ENCODE data around the gene FBXL3. TPM values are rescaled to one million over a fixed set of nuclear protein-coding genes. Genes with fewer than 3 reads are reported as not detected.

Gene FBXL3
- total RNA-seq, 1 experiment from 2014 or later = 39.1 TPM

- POLR2A ChIA-PET (ENCODE audit: unreplicated experiment) = no interaction called here
- intact Hi-C loops (cut with micrococcal nuclease) = loop anchor here (5.0 to 10.0 kb wide), 2 partner anchors 100 to 177 kb away; no protein-coding TSS in a partner anchor
Measured at GRCh38 chr13:77001963-77002587, 24.9 kb downstream of the FBXL3 start.

GRCh38 chr13:77001540-77001939, 25.4 kb downstream of the FBXL3 start:
- TF ChIP-seq EZH2phosphoT487 (IDR thresholded peaks at IDR 0.05; ENCODE audit: borderline replicate concordance, low read length) (no peak), CTCF (conservative IDR thresholded peaks at IDR 0.05; ENCODE audit: low read depth, low read length) (no peak), EZH2 (IDR thresholded peaks at IDR 0.05; ENCODE audit: low read length, unreplicated experiment) (no peak)
- Histone ChIP-seq H4K20me1 (ENCODE audit: low read length) (no peaks in the 10 kb centered on the region), H3K79me2 (ENCODE audit: low read length) (no peaks in the 10 kb centered on the region), H3K27ac (ENCODE audit: low read length) (no peak overlapping the region), H3K4me1 (ENCODE audit: insufficient read depth, low read length) (peaks cover 15% of the 10 kb centered on the region), H3K4me2 (ENCODE audit: low read length) (no peak overlapping the region), H3K9me2 (replicated peaks; ENCODE audit: low read length) (no peaks in the 10 kb centered on the region), H3K9me3 (ENCODE audit: low read length) (no peaks in the 10 kb centered on the region), H3K9ac (ENCODE audit: low read length) (no peak overlapping the region), H3F3A (ENCODE audit: low read length, unreplicated experiment) (no peaks in the 10 kb centered on the region), H3K36me3 (ENCODE audit: low read depth, low read length) (peaks cover 12% of the 10 kb centered on the region; the same call in 1 of the 2 replicates), H3K27me3 (ENCODE audit: low read length) (no peaks in the 10 kb centered on the region), H3K4me3 (ENCODE audit: low read length) (no peak overlapping the region), H2AFZ (ENCODE audit: low read length) (no peak overlapping the region)
- ChIA-PET CTCF (no interaction called here), POLR2A (ENCODE audit: unreplicated experiment) (no interaction called here)
- ATAC-seq (no peak), DNase-seq (no peak)
- no TSS peak for BruUV-seq (replicated peaks)
- intact Hi-C loops (cut with micrococcal nuclease) = loop anchor here (5.0 to 10.0 kb wide), 2 partner anchors 99 to 177 kb away; no protein-coding TSS in a partner anchor

More at GRCh38 chr13:77001963-77002587, 24.9 kb downstream of the FBXL3 start:
- H3K36me3 ChIP-seq (ENCODE audit: low read depth, low read length) = peaks cover 12% of the 10 kb centered on the region; the same call in 1 of the 2 replicates
- CTCF ChIA-PET = interaction anchor here (0.6 to 0.7 kb wide), 2 partner anchors 24 to 334 kb away, joined by 3 to 4 read pairs; no protein-coding TSS in a partner anchor
- no peak overlapping the region for H3K27ac ChIP-seq (ENCODE audit: low read length)
- no peaks in the 10 kb centered on the region for H3K79me2 ChIP-seq (ENCODE audit: low read length)
- no peaks in the 10 kb centered on the region for H3K9me3 ChIP-seq (ENCODE audit: low read length)
- H4K20me1 ChIP-seq (ENCODE audit: low read length) = no peaks in the 10 kb centered on the region
- H3K4me2 ChIP-seq (ENCODE audit: low read length) = no peak overlapping the region
- peaks cover 15% of the 10 kb centered on the region for H3K4me1 ChIP-seq (ENCODE audit: insufficient read depth, low read length)
- H3K4me3 ChIP-seq (ENCODE audit: low read length) = no peak overlapping the region
- no peaks in the 10 kb centered on the region for H3K9me2 ChIP-seq (replicated peaks; ENCODE audit: low read length)
- no TSS peak for BruUV-seq (replicated peaks)
- no peak overlapping the region for H3K9ac ChIP-seq (ENCODE audit: low read length)
- no peak for ATAC-seq
- no peak for DNase-seq
- TF ChIP-seq EZH2 (IDR thresholded peaks at IDR 0.05; ENCODE audit: low read length, unreplicated experiment) (no peak), EZH2phosphoT487 (IDR thresholded peaks at IDR 0.05; ENCODE audit: borderline replicate concordance, low read length) (no peak), CTCF (conservative IDR thresholded peaks at IDR 0.05; ENCODE audit: low read depth, low read length) (no peak)
- no peaks in the 10 kb centered on the region for H3F3A ChIP-seq (ENCODE audit: low read length, unreplicated experiment)
- no peak overlapping the region for H2AFZ ChIP-seq (ENCODE audit: low read length)
- no peaks in the 10 kb centered on the region for H3K27me3 ChIP-seq (ENCODE audit: low read length)

GRCh38 chr13:77000475-77000874, 26.5 kb downstream of the FBXL3 start:
- H3K79me2 ChIP-seq (ENCODE audit: low read length) = no peaks in the 10 kb centered on the region
- no peaks in the 10 kb centered on the region for H4K20me1 ChIP-seq (ENCODE audit: low read length)
- no peak overlapping the region for H2AFZ ChIP-seq (ENCODE audit: low read length)
- ATAC-seq (peak; percentile 77), DNase-seq (peak; percentile 48)
- H3K9ac ChIP-seq (ENCODE audit: low read length) = no peak overlapping the region
- H3K36me3 ChIP-seq (ENCODE audit: low read depth, low read length) = peaks cover 12% of the 10 kb centered on the region; the same call in 1 of the 2 replicates
- peak overlapping the region; percentile 29 for H3K27ac ChIP-seq (ENCODE audit: low read length)
- POLR2A ChIA-PET (ENCODE audit: unreplicated experiment) = no interaction called here
- no peaks in the 10 kb centered on the region for H3K27me3 ChIP-seq (ENCODE audit: low read length)
- no peaks in the 10 kb centered on the region for H3F3A ChIP-seq (ENCODE audit: low read length, unreplicated experiment)
- H3K4me1 ChIP-seq (ENCODE audit: insufficient read depth, low read length) = peaks cover 15% of the 10 kb centered on the region
- no peaks in the 10 kb centered on the region for H3K9me3 ChIP-seq (ENCODE audit: low read length)
- no peak for TF ChIP-seq EZH2 (IDR thresholded peaks at IDR 0.05; ENCODE audit: low read length, unreplicated experiment)
- no TSS peak for BruUV-seq (replicated peaks)
- H3K4me2 ChIP-seq (ENCODE audit: low read length) = peak overlapping the region; percentile 19; the same call in 1 of the 2 replicates
- H3K4me3 ChIP-seq (ENCODE audit: low read length) = no peak overlapping the region
- intact Hi-C loops (cut with micrococcal nuclease) = loop anchor here (1.0 to 10.0 kb wide), 3 partner anchors 98 to 176 kb away; partner anchors contain the start of gene KCTD12
- no peaks in the 10 kb centered on the region for H3K9me2 ChIP-seq (replicated peaks; ENCODE audit: low read length)
- CTCF ChIA-PET = no interaction called here
